HepG2 (cell line): ENCODE data around the gene SOAT2. TPM values are rescaled to one million over a fixed set of nuclear protein-coding genes. Genes with fewer than 3 reads are reported as not detected.

ENCODE experiments used
- CBFB ChIP-seq: sonication (generic); formaldehyde crosslinking; IDR thresholded peaks from 2 replicates; pipeline ENCODE4 v1.4.0; 2020; ENCODE audit warnings: missing genetic modification reagents
- ELK4 ChIP-seq: sonication (generic); formaldehyde crosslinking; IDR thresholded peaks from 2 replicates; pipeline ENCODE4 v1.9.0; 2021; ENCODE audit warnings: missing genetic modification reagents, borderline replicate concordance
- KAT2B ChIP-seq: fragments of 150-350 bp; IDR thresholded peaks from 2 replicates; pipeline ENCODE4 v1.6.1; 2014; ENCODE audit warnings: low read depth, low read length, borderline replicate concordance
- KDM2A ChIP-seq: sonication (generic); formaldehyde crosslinking; IDR thresholded peaks from 2 replicates; pipeline ENCODE4 v1.4.0; 2020; ENCODE audit warnings: low read depth, missing genetic modification reagents, borderline replicate concordance
- MEIS2 ChIP-seq: sonication (generic); formaldehyde crosslinking; IDR thresholded peaks from 2 replicates; pipeline ENCODE4 v1.9.0; 2021; ENCODE audit warnings: mild to moderate bottlenecking, missing genetic modification reagents
- ZBED4 ChIP-seq: sonication (generic); formaldehyde crosslinking; IDR thresholded peaks from 2 replicates; pipeline ENCODE4 v1.4.0; 2020; ENCODE audit warnings: missing genetic modification reagents, borderline replicate concordance
- ZC3H13 ChIP-seq: sonication (generic); formaldehyde crosslinking; IDR thresholded peaks from 2 replicates; pipeline ENCODE4 v1.8.1; 2023; ENCODE audit warnings: mild to moderate bottlenecking, missing genetic modification reagents, moderate library complexity
- ZGPAT ChIP-seq: IDR thresholded peaks from 2 replicates; pipeline ENCODE4 v1.6.1; 2016; ENCODE audit warnings: mild to moderate bottlenecking
- ZMAT3 ChIP-seq: sonication (generic); formaldehyde crosslinking; conservative IDR thresholded peaks from 2 replicates; pipeline ENCODE4 v1.7.0; 2021; ENCODE audit warnings: missing genetic modification reagents
- ZNF563 ChIP-seq: sonication (generic); formaldehyde crosslinking; IDR thresholded peaks from 2 replicates; pipeline ENCODE4 v1.8.0; 2022; ENCODE audit warnings: mild to moderate bottlenecking, moderate library complexity, missing genetic modification reagents
- ZNF574 ChIP-seq: sonication (generic); formaldehyde crosslinking; IDR thresholded peaks from 2 replicates; pipeline ENCODE4 v1.4.0; 2020; ENCODE audit warnings: missing genetic modification reagents
- ZNF678 ChIP-seq: sonication (generic); formaldehyde crosslinking; IDR thresholded peaks from 2 replicates; pipeline ENCODE4 v1.4.0; 2020; ENCODE audit warnings: mild to moderate bottlenecking, missing genetic modification reagents
- ZNF720 ChIP-seq: sonication (generic); formaldehyde crosslinking; IDR thresholded peaks from 2 replicates; pipeline ENCODE4 v1.4.0; 2020; ENCODE audit warnings: missing genetic modification reagents
- polyA plus RNA-seq, 8 experiments: library from polyadenylated mRNA; depleted of rRNA in 3 of 8; stranded (reverse) in 7 of 8; unstranded in 1 of 8; fragments of >200 nt; fragmentation: Illumina TruSeq in 4 of 8; extraction: Trizol in 4 of 8; gene quantifications; 2 replicates each; pipeline versions ENCODE4 v1.2.1 to v1.2.3, GENCODE V29; 2011 to 2016; ENCODE audit warnings: low read depth in 4 of 8, missing spikeins in 1 of 8, mixed read lengths in 1 of 8; ENCODE audit not compliant: insufficient read depth in 1 of 8
- total RNA-seq, 5 experiments: library from RNA; depleted of rRNA; stranded (reverse); fragments of >200 nt; fragmentation: Illumina TruSeq; extraction: Trizol; gene quantifications; 2 replicates each; pipeline ENCODE4 v1.2.3, GENCODE V29; 2016; ENCODE audit warnings: low read depth in 1 of 5
- TF ChIP-seq, protein P1 (sequence below): sonication (generic); formaldehyde crosslinking; IDR thresholded peaks from 2 replicates; pipeline ENCODE4 v1.8.1; 2023; ENCODE audit warnings: missing genetic modification reagents, inconsistent platforms, borderline replicate concordance
- TF ChIP-seq, protein P2 (sequence below): sonication (generic); formaldehyde crosslinking; IDR thresholded peaks from 2 replicates; pipeline ENCODE4 v1.8.1; 2023; ENCODE audit warnings: missing genetic modification reagents, mild to moderate bottlenecking, borderline replicate concordance

The SOAT2 gene
- total and polyA plus RNA-seq, 2 of the 13 experiments (the other 11 are each of a cell fraction or from before 2014, with no cell fraction given), result 14.9 to 108 TPM

- TF ChIP-seq ZNF574 (CRISPR knock-in tag), result no peak; the same call in 1 of the 2 replicates
- 0 out of 2 replicates have a peak, but pooled peaks have one; percentile 34 for TF ChIP-seq ZMAT3 (CRISPR knock-in tag)
- TF ChIP-seq CBFB (CRISPR knock-in tag), result no peak
- TF ChIP-seq KDM2A (CRISPR knock-in tag), result no peak
- no peak for TF ChIP-seq ZGPAT (CRISPR knock-in tag)
- peak; percentile 52; the same call in 1 of the 2 replicates for TF ChIP-seq MEIS2
- TF ChIP-seq, protein P1, sequence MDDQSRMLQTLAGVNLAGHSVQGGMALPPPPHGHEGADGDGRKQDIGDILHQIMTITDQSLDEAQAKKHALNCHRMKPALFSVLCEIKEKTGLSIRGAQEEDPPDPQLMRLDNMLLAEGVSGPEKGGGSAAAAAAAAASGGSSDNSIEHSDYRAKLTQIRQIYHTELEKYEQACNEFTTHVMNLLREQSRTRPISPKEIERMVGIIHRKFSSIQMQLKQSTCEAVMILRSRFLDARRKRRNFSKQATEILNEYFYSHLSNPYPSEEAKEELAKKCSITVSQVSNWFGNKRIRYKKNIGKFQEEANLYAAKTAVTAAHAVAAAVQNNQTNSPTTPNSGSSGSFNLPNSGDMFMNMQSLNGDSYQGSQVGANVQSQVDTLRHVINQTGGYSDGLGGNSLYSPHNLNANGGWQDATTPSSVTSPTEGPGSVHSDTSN, result no peak
- TF ChIP-seq ZBED4 (CRISPR knock-in tag), result no peak
- TF ChIP-seq, protein P2, sequence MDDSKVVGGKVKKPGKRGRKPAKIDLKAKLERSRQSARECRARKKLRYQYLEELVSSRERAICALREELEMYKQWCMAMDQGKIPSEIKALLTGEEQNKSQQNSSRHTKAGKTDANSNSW (CRISPR knock-in tag), result no peak
- TF ChIP-seq ELK4 (CRISPR knock-in tag), result no peak
- TF ChIP-seq ZNF563 (CRISPR knock-in tag), result 0 out of 2 replicates have a peak, but pooled peaks have one; percentile 9
- no peak for TF ChIP-seq ZNF720 (CRISPR knock-in tag)
- TF ChIP-seq ZNF678 (CRISPR knock-in tag), result peak; percentile 75; the same call in 1 of the 2 replicates
- TF ChIP-seq KAT2B, result no peak
- TF ChIP-seq ZC3H13 (CRISPR knock-in tag), result peak; percentile 51; the same call in 1 of the 2 replicates
Measured at GRCh38 chr12:53102883-53103807, at the start of gene SOAT2 (continued).
